Hepatocyte (in vitro differentiated cells): ENCODE data around the gene IL11RA. TPM values are rescaled to one million over a fixed set of nuclear protein-coding genes. Genes with fewer than 3 reads are reported as not detected.

Source experiments
- DNase-seq: peaks from one replicate; pipeline ENCODE4 v3.0.0-alpha.2; 2016; ENCODE audit warnings: low spot score
- H2AFZ ChIP-seq: fragments of 200-600 bp; sonication (generic); 2 replicates; pipeline ENCODE4 v1.6.0; 2016; ENCODE audit warnings: antibody characterized with exemption, mild to moderate bottlenecking
- H3K27ac ChIP-seq: fragments of 200-600 bp; sonication (generic); 2 replicates; pipeline ENCODE4 v1.5.1; 2016; ENCODE audit warnings: mild to moderate bottlenecking
- H3K27me3 ChIP-seq: fragments of 200-600 bp; sonication (generic); 2 replicates; pipeline ENCODE4 v1.6.1; 2016
- H3K36me3 ChIP-seq: fragments of 200-600 bp; sonication (generic); replicated peaks from 2 replicates; pipeline ENCODE4 v1.5.1; 2016; ENCODE audit warnings: low read depth; ENCODE audit not compliant: insufficient read depth
- H3K4me1 ChIP-seq: fragments of 200-600 bp; sonication (generic); 2 replicates; pipeline ENCODE4 v1.5.1; 2016; ENCODE audit warnings: mild to moderate bottlenecking, moderate library complexity; ENCODE audit not compliant: insufficient read depth
- H3K4me2 ChIP-seq: fragments of 200-600 bp; sonication (generic); 2 replicates; pipeline ENCODE4 v1.6.0; 2016
- H3K4me3 ChIP-seq: fragments of 200-600 bp; sonication (generic); 2 replicates; pipeline ENCODE4 v1.5.1; 2016; ENCODE audit warnings: mild to moderate bottlenecking
- H3K79me2 ChIP-seq: fragments of 200-600 bp; sonication (generic); 2 replicates; pipeline ENCODE4 v1.6.0; 2017; ENCODE audit warnings: mild to moderate bottlenecking
- H3K9me2 ChIP-seq: fragments of 200-600 bp; sonication (generic); replicated peaks from 2 replicates; pipeline ENCODE4 v1.6.0; 2017; ENCODE audit warnings: mild to moderate bottlenecking; ENCODE audit not compliant: insufficient read depth
- H3K9me3 ChIP-seq: fragments of 200-600 bp; sonication (generic); 2 replicates; pipeline ENCODE4 v1.5.1; 2016; ENCODE audit warnings: low read depth, mild to moderate bottlenecking
- H4K20me1 ChIP-seq: fragments of 200-600 bp; sonication (generic); 2 replicates; pipeline ENCODE4 v1.6.0; 2016; ENCODE audit warnings: mild to moderate bottlenecking; ENCODE audit not compliant: insufficient read depth, poor library complexity, severe bottlenecking
- EZH2 ChIP-seq: fragments of 200-600 bp; sonication (generic); IDR thresholded peaks from 2 replicates; pipeline ENCODE4 v1.6.1; 2016; ENCODE audit warnings: antibody characterized with exemption, mild to moderate bottlenecking, borderline replicate concordance
- EZH2phosphoT487 ChIP-seq: fragments of 200-600 bp; sonication (generic); IDR thresholded peaks from one replicate; pipeline ENCODE4 v1.6.1; 2018; ENCODE audit warnings: antibody characterized with exemption, mild to moderate bottlenecking, low read depth, moderate library complexity; ENCODE audit not compliant: unreplicated experiment, severe bottlenecking
- WGBS: methylation state at CpG from one replicate; pipeline ENCODE4 v1.1.6; 2016; ENCODE audit warnings: low lambda C conversion rate; ENCODE audit errors: missing lambda C conversion rate; 5-methylcytosine and 5-hydroxymethylcytosine counted together
- polyA plus RNA-seq: library from polyadenylated mRNA; unstranded; fragments of >200 nt; fragmentation: Nextera tagmentation; extraction: Ambion mirVana; gene quantifications from 2 replicates; pipeline ENCODE4 v1.2.1, GENCODE V29; 2016
- total RNA-seq: library from RNA; depleted of rRNA; stranded (reverse); fragments of >200 nt; gene quantifications from 2 replicates; pipeline ENCODE4 v1.2.3, GENCODE V29; 2014
- TF ChIP-seq, protein P1 (sequence below): fragments of 200-600 bp; sonication (generic); IDR thresholded peaks from 2 replicates; pipeline ENCODE4 v1.5.1; 2016; ENCODE audit warnings: antibody characterized with exemption, mild to moderate bottlenecking; ENCODE audit not compliant: poor library complexity

The IL11RA gene
- total and polyA plus RNA-seq, 2 experiments from 2014 or later, result 74.6 to 97.2 TPM

DNA sequence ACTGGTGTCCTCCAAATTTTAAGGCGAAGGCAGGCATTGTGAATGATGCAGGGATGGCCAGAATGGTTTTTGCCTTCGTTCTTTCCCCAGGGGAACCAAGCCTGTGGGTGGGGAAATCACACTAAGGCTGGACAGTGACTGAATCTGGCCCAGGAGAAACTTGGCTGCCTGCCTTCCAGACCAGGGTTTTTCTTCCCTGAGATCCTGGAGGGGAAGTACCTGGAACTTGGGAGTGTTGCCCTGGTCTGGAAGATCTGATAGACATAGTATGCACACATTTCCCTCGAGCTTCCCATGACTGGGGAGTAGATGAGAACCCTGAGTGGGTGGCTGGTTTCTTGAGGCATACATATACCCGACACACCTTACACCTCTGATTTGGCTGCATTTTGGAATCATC, 664 bp upstream of the IL11RA start:
- no peaks in the 10 kb centered on the region for H4K20me1 ChIP-seq
- 74% methylated on average over 4 of the region's 4 CpGs for WGBS
- peaks cover 30% of the 10 kb centered on the region for H3K79me2 ChIP-seq
- TF ChIP-seq, protein P1, sequence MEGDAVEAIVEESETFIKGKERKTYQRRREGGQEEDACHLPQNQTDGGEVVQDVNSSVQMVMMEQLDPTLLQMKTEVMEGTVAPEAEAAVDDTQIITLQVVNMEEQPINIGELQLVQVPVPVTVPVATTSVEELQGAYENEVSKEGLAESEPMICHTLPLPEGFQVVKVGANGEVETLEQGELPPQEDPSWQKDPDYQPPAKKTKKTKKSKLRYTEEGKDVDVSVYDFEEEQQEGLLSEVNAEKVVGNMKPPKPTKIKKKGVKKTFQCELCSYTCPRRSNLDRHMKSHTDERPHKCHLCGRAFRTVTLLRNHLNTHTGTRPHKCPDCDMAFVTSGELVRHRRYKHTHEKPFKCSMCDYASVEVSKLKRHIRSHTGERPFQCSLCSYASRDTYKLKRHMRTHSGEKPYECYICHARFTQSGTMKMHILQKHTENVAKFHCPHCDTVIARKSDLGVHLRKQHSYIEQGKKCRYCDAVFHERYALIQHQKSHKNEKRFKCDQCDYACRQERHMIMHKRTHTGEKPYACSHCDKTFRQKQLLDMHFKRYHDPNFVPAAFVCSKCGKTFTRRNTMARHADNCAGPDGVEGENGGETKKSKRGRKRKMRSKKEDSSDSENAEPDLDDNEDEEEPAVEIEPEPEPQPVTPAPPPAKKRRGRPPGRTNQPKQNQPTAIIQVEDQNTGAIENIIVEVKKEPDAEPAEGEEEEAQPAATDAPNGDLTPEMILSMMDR, result no peak
- TF ChIP-seq EZH2, result no peak
- no peak for TF ChIP-seq EZH2phosphoT487
- no peak overlapping the region for H3K4me3 ChIP-seq
- peak overlapping the region; percentile 94 for H3K27ac ChIP-seq
- H3K9me3 ChIP-seq, result no peaks in the 10 kb centered on the region
- H3K4me2 ChIP-seq, result peak overlapping the region; percentile 87
- no peak overlapping the region for H2AFZ ChIP-seq
- peaks cover 49% of the 10 kb centered on the region for H3K4me1 ChIP-seq
- H3K27me3 ChIP-seq, result no peaks in the 10 kb centered on the region
- H3K36me3 ChIP-seq, result no peaks in the 10 kb centered on the region
- H3K9me2 ChIP-seq, result no peaks in the 10 kb centered on the region
- peak; percentile 48 for DNase-seq

DNA sequence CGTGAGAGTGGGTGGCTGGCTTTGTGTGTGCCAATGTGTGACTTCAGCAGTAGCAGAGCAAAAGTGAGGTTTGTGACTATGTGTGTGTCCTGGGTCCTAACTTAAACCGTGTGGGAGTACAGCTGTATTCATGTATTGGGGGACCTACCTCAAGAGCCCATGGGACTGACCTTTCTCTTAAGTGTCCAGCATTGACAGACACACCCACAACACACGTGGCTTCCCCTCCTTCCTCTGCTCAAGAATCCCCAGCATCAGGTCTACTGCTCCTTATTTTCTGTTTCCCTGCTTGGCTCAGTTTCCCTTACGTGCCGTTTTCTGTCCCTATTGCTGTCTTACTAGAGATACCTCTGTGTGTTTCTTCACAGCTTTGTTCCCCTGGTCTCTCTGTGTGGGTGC, 616 bp downstream of the IL11RA start:
- H2AFZ ChIP-seq, result no peak overlapping the region
- H3K4me3 ChIP-seq, result no peak overlapping the region
- DNase-seq, result no peak
- no peaks in the 10 kb centered on the region for H3K9me2 ChIP-seq
- H3K27ac ChIP-seq, result peak overlapping the region; percentile 94
- peaks cover 45% of the 10 kb centered on the region for H3K4me1 ChIP-seq
- no peak for TF ChIP-seq EZH2
- no peak for TF ChIP-seq EZH2phosphoT487
- TF ChIP-seq, protein P1, result no peak
- peak overlapping the region; percentile 87 for H3K4me2 ChIP-seq
- H3K79me2 ChIP-seq, result peaks cover 25% of the 10 kb centered on the region
- no peaks in the 10 kb centered on the region for H3K36me3 ChIP-seq
- H3K27me3 ChIP-seq, result no peaks in the 10 kb centered on the region
- H4K20me1 ChIP-seq, result no peaks in the 10 kb centered on the region
- WGBS, result 45% methylated on average over 5 of the region's 5 CpGs
- H3K9me3 ChIP-seq, result no peaks in the 10 kb centered on the region

DNA sequence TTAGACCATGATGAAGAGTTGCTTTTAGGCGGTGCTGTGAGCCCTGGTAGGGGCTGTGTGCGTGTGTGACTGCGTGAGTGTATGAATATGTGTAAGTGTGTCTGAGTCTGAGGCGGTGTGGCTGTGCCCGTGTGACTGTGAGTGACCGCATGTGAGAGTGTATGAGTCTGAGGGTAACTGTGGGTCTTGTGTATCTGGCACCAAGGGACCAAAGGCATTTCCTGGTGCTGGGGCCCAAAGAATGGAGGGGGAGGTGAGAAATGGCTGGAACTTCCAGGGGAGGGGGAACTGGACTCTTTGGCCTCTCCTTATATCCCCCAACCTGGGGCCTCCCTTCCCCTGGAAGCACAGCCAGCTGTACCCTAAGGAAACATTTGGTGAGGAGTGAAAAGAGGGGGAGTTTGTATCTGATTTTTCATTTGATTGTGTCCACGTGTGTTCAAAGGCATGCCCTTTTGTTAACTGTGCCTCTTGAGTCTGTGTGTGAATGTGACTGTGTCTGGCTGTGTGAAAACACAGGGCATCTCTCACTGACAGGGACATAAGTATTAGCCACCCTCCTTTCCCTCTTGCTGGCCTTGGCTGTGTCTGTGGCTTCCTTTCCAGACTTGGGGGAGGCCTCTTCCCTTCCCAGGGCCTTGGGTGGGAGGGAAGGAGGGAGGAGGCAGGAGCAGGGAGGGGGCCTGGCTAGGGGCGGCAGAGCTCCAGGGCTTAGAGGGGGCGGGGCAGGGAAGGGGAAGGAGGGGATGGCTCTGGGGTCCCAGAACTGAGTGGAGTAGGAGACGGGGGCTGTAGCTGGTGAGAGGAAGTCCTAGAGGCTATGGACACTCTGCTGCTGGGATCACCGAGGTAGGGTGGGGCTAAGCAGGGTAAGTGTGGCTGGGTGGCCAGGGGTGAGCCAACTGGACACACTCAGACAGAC, 1.4 kb downstream of the IL11RA start:
- Histone ChIP-seq H3K27ac (peak overlapping the region; percentile 94), H2AFZ (no peak overlapping the region), H3K9me3 (no peaks in the 10 kb centered on the region), H4K20me1 (no peaks in the 10 kb centered on the region), H3K79me2 (peaks cover 17% of the 10 kb centered on the region), H3K4me2 (peak overlapping the region; percentile 87), H3K36me3 (no peaks in the 10 kb centered on the region), H3K9me2 (no peaks in the 10 kb centered on the region), H3K4me1 (peaks cover 36% of the 10 kb centered on the region), H3K4me3 (no peak overlapping the region), H3K27me3 (no peaks in the 10 kb centered on the region)
- TF ChIP-seq EZH2 (no peak), EZH2phosphoT487 (no peak)
- TF ChIP-seq, protein P1, result no peak
- peak; percentile 67 for DNase-seq
- 50% methylated on average over 7 of the region's 11 CpGs for WGBS
